Transverse colon (tissue), 4 donors: ENCODE measurements around the gene NFYB. TPM values are rescaled to one million over a fixed set of nuclear protein-coding genes. Genes with fewer than 3 reads are reported as not detected.

ENCODE experiments used
- DNase-seq: peaks from one replicate; pipeline ENCODE4 v3.0.0-alpha.2; 2019
- H3K27ac ChIP-seq, 4 donors: fragments of 200-600 bp; sonication (generic); 2 replicates each; pipeline ENCODE4 v1.5.1; 2016 to 2018; ENCODE audit warnings: inconsistent platforms in 4 of 4
- H3K27me3 ChIP-seq: fragments of 200-600 bp; sonication (generic); 2 replicates; pipeline ENCODE4 v1.5.1; 2017; ENCODE audit warnings: inconsistent platforms
- H3K36me3 ChIP-seq, 4 donors: fragments of 200-600 bp; sonication (generic); 2 replicates each; pipeline ENCODE4 v1.5.1; 2017 to 2019; ENCODE audit warnings: inconsistent platforms in 4 of 4
- H3K4me1 ChIP-seq, 4 donors: fragments of 200-600 bp; sonication (generic); 2 replicates each; pipeline ENCODE4 v1.5.1; 2017 to 2020; ENCODE audit warnings: inconsistent platforms in 4 of 4
- H3K4me3 ChIP-seq, 4 donors: fragments of 200-600 bp; sonication (generic); 1 replicate in 1 of 4; 2 replicates in 3 of 4; pipeline versions ENCODE4 v1.5.1 to v1.6.1; 2017 to 2019; ENCODE audit warnings: inconsistent platforms in 4 of 4
- H3K9me3 ChIP-seq, 2 donors: fragments of 200-600 bp; sonication (generic); 2 replicates each; pipeline ENCODE4 v1.5.1; 2017 to 2019; ENCODE audit warnings: inconsistent platforms in 2 of 2
- CTCF ChIP-seq, 5 experiments: fragments of 200-600 bp in 3 of 5; fragments of 450-650 bp in 2 of 5; sonication (generic) in 3 of 5; IDR thresholded peaks; 1 replicate in 2 of 5; 2 replicates in 3 of 5; pipeline ENCODE4 v1.5.1; 2016 to 2017; ENCODE audit warnings: antibody characterized with exemption in 5 of 5, inconsistent platforms in 3 of 5, mild to moderate bottlenecking in 2 of 5, moderate library complexity in 1 of 5
- EP300 ChIP-seq: sonication (generic); formaldehyde crosslinking; IDR thresholded peaks from one replicate; pipeline ENCODE4 v1.6.1; 2017; ENCODE audit warnings: antibody characterized with exemption, low read depth
- POLR2A ChIP-seq: fragments of 450-650 bp; IDR thresholded peaks from one replicate; pipeline ENCODE4 v1.6.1; 2016; ENCODE audit warnings: antibody characterized with exemption, mild to moderate bottlenecking, moderate library complexity
- POLR2AphosphoS5 ChIP-seq, 3 donors: sonication (generic); formaldehyde crosslinking; IDR thresholded peaks; one replicate each; pipeline ENCODE4 v1.6.1; 2016; ENCODE audit warnings: antibody characterized with exemption in 3 of 3
- WGBS, 2 donors: methylation state at CpG; one replicate each; pipeline ENCODE4 v1.1.5; 2018; ENCODE audit warnings: low coverage in 1 of 2; 5-methylcytosine and 5-hydroxymethylcytosine counted together
- in situ Hi-C, 4 donors: fragments of 200-750 bp; cut with MboI; loops; one replicate each; pipeline versions ENCODE4 v1.15.0 to v1.15.1; 2017; ENCODE audit warnings: low sequenced_read_pairs in 3 of 4, low pct_ligation_motif_present in 1 of 4, low pct_unique_long_range_greater_than_20kb in 1 of 4
- intact Hi-C: fragments of 100-400 bp; cut with DNase I; formaldehyde crosslinking; loops from one replicate; pipeline ENCODE4 v1.15.1; 2023; ENCODE audit warnings: low total_unique reads
- total RNA-seq, 4 donors: library from RNA; depleted of rRNA; stranded (reverse); fragments of >200 nt; gene quantifications; one replicate each; pipeline ENCODE4 v1.1.0, GENCODE V29; 2016

Gene NFYB
- 10 to 100 TPM in 3 of 4 donors, 1 to 10 TPM in 1; 9.4 to 26.0 (median 18.8) TPM for total RNA-seq

- in situ Hi-C loops: no loop called here
- Histone ChIP-seq H3K27me3 (no peaks in the 10 kb centered on the region), H3K27ac (peak within 1 kb of the TSS; percentile 90 to 96 (median 92)), H3K36me3 (no peaks in the 10 kb centered on the region), H3K4me3 (peak within 1 kb of the TSS; percentile 64 to 83 (median 74)), H3K9me3 (no peaks in the 10 kb centered on the region), H3K4me1 (peaks cover 8 to 37% (median 31%) of the 10 kb centered on the region in 4 donors)
- peak; percentile 95 for DNase-seq
- WGBS, 2 donors: 11% methylated on average over 55 of the region's 111 CpGs; no CpG with 5 or more reads in 1 of the 2 donors
- intact Hi-C loops: no loop called here
- TF ChIP-seq POLR2A (peak; percentile 48), EP300 (no peak), CTCF (IDR thresholded peaks at IDR 0.05) (no peak), POLR2AphosphoS5 (IDR thresholded peaks at IDR 0.05) (peak; percentile 63 to 79 (median 77))
Observed at GRCh38 chr12:104137902-104138796, at the start of gene NFYB. Gene NFYB, minus strand, starts transcription at chr12:104138210. Its CDS starts 2,757 bp downstream, at chr12:104135453.

- intact Hi-C loops: no loop called here
- 95 to 97% methylated on average over 6 to 18 of the region's 18 CpGs for WGBS, 2 donors
- in situ Hi-C loops: no loop called here
- Histone ChIP-seq H3K27me3 (no peaks in the 10 kb centered on the region), H3K27ac (no peak overlapping the region), H3K9me3 (no peaks in the 10 kb centered on the region), H3K36me3 (no peaks in the 10 kb centered on the region), H3K4me1 (peaks cover 0 to 2% (median 0%) of the 10 kb centered on the region in 4 donors), H3K4me3 (no peak overlapping the region)
- TF ChIP-seq POLR2A (no peak), CTCF (IDR thresholded peaks at IDR 0.05) (no peak), EP300 (no peak), POLR2AphosphoS5 (IDR thresholded peaks at IDR 0.05) (no peak)
- DNase-seq: no peak
Observed at GRCh38 chr12:104187446-104188155, 49.6 kb upstream of the NFYB start.

- in situ Hi-C loops (no loop called here), intact Hi-C loops (no loop called here)
- Histone ChIP-seq H3K4me3 (no peak overlapping the region), H3K9me3 (no peaks in the 10 kb centered on the region), H3K27ac (peak overlapping the region; percentile 71 to 88 (median 78)), H3K4me1 (peaks cover 3 to 14% (median 11%) of the 10 kb centered on the region in 4 donors), H3K36me3 (no peaks in the 10 kb centered on the region), H3K27me3 (no peaks in the 10 kb centered on the region)
- no peak for DNase-seq
- no peak for TF ChIP-seq POLR2A
- TF ChIP-seq EP300: no peak
- TF ChIP-seq POLR2AphosphoS5 (IDR thresholded peaks at IDR 0.05): no peak
- no peak for TF ChIP-seq CTCF (IDR thresholded peaks at IDR 0.05)
- 40 to 86% methylated on average over 1 to 3 of the region's 3 CpGs for WGBS, 2 donors
Observed at GRCh38 chr12:104183443-104183842, 45.4 kb upstream of the NFYB start.
